NCI-H526 treated with DMSO at 0.1 percent for 48 hours (cell line): ENCODE measurements around the gene ASAP2.

Experiments
- DNase-seq: peaks from one replicate; lab custom pipeline; 2025; lab: John Stamatoyannopoulos, UW

Gene ASAP2

DNA sequence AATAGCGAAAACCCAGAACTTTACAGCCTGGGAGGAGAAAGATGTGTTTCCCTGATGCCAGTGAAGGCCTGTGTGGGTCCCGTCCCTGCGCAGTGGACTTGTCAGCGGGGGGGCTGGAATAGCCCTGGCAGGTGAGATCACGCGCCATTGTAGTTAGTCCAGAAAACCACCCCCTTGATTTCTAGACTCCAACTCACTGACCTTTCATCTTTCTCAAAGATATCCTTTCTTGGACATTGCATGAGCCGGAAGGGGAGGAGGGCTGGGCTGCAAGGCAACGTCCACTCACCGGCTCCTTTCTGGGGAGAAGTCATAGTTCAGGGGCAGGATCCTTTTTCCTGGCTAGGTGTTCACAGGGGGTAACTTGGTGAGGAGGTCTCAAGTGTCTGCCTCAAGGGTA is 22.3 kb upstream of the ASAP2 start:
- DNase-seq, result no peak

- DNase-seq, result no peak
Measured at GRCh38 chr2:9187620-9188214, 18.9 kb upstream of the ASAP2 start.

- DNase-seq, result no peak
Measured at GRCh38 chr2:9188823-9189222, 17.8 kb upstream of the ASAP2 start.

DNA sequence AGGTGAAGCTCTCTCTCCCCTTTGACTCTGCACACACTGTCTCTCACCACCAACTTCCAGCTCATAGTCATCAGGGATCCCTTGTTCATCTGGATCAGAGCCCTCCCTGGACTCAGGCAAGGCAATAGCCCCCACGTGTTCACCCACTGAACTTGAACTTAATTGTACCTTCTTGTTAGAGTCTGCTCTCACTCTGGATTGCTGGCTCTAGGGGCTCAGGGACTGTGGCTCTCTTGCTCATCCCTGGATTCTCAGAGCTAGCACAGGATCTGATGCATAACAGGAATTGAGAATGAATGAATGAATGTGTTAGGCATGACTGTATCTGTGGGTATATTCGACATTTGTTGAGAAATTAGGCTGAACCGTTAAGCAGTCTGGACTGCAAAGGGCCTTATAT is 16.7 kb upstream of the ASAP2 start:
- no peak for DNase-seq

DNA sequence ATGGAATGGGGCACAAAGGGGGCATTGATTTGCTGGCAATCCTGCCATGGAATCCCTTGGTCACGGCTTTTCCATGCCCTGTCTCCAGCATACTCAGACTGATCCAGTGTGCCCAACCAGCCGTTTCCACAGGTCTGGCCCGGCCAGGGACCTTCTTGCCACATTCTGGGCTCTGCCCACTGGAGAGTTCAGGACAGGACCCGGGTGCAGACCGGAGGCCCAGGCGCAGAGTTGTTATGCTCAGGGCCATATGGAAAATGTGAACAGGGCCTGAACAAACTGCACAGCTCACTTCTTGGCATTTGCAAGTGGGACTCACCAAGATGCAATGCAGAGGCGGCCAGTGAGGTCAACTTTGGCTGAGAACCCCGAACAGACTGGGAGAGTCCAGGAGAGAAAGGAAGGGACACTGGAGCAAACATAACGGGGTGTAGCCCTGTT is 15.6 kb upstream of the ASAP2 start:
- DNase-seq, result no peak

DNA sequence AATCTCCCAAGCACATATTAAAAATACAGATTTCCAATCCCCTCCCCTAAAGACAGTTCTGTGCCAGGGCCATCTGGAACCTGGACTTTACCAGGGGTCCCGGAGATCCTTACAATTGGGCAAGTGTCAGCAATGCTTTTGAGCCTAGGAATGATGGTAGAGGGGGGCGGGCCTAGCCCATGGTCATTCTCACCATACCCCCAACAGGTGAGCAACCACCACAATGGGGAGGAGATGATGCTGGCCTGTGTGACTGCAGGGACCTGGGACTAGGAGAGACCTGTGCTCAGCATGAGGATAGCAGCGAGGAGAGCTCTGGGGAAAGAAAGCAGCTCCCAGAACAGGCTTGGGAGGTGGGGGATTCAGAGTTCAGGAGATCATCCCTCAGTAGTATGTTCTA is 13.9 kb upstream of the ASAP2 start:
- DNase-seq, result no peak

DNA sequence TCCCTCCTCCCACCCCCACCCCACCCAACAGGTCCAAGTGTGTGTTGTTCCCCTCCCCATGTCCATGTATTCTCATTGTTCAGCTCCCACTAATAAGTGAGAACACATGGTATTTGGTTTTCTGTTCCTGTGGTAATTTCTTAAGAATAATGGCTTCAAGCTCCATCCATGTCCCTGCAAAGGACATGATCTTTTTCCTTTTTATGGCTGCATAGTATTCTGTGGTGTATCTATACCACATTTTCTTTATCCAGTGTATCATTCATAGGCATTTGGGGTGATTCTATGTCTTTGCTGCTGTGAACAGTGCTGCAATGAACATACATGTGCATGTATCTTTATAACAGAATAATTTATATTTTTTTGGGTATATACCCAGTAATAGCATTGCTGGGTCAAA is 12.3 kb upstream of the ASAP2 start:
- no peak for DNase-seq

- no peak for DNase-seq
Measured at GRCh38 chr2:9196637-9197036, 10.0 kb upstream of the ASAP2 start.

- DNase-seq, result no peak
Measured at GRCh38 chr2:9197916-9198315, 8.7 kb upstream of the ASAP2 start.

GRCh38 chr2:9199716-9200632 is 6.6 kb upstream of the ASAP2 start:
- no peak for DNase-seq

GRCh38 chr2:9200633-9201015 is 6.0 kb upstream of the ASAP2 start:
- no peak for DNase-seq

GRCh38 chr2:9201185-9201891 is 5.3 kb upstream of the ASAP2 start:
- no peak for DNase-seq

DNA sequence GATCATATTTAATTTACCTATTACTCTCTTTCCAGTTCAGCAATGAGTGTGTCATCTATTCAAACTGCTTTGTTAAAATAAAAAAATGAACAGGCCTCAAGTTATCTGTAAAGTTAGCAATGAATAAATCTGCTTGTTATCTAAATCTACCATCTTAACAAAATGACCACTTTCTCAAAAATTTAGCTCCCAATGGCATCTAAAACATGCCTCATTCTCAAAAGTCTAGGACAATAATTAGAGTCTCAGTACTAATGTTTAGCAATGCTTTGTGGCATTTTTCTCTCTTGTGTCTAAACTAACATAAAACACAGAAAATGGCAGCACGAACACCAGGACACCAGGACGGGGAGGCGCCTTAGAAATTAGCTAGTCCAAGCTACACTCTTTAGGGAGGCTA is 3.6 kb upstream of the ASAP2 start:
- no peak for DNase-seq

GRCh38 chr2:9203876-9204275 is 2.7 kb upstream of the ASAP2 start:
- DNase-seq, result no peak

GRCh38 chr2:9204939-9205338 is 1.7 kb upstream of the ASAP2 start:
- DNase-seq, result no peak

GRCh38 chr2:9205486-9205885 is 1.1 kb upstream of the ASAP2 start:
- DNase-seq, result no peak

- DNase-seq, result no peak
Measured at GRCh38 chr2:9206991-9207640, 504 bp downstream of the ASAP2 start.

DNA sequence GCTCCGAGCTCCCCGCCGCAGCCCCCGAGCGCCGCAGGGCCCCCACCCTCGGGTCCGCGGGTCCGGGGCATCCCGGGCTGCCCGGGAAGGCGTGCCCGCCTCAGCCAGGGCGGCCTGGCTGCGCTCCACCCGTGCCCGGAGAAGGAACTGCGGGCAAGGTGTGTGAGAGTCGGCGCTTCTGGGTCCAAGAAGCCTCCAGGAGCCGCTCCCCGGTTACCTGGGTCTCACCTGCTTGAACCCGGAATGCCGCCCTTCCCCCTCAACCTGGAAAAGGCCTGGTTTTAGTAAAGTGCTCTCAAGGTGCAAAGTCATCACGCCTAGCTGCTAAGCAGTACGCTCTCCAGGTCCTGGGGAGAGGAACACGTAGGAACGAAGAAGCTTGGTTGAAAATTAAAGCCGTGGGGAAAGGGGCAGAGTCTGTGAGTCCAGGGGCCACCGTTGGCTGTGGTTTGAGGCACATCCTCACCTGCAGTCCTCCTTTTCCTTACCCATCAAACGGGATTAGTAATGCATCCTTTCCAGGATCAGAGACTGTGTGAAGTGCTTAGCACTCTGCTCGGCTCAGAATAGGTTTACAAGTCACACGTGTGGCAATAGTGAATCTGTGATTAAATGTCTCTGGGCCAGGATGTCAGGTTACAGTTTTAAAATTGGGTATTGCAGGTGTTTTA is 1.2 kb downstream of the ASAP2 start:
- peak; percentile 73 for DNase-seq

GRCh38 chr2:9208875-9209274 is 2.3 kb downstream of the ASAP2 start:
- DNase-seq, result no peak

DNA sequence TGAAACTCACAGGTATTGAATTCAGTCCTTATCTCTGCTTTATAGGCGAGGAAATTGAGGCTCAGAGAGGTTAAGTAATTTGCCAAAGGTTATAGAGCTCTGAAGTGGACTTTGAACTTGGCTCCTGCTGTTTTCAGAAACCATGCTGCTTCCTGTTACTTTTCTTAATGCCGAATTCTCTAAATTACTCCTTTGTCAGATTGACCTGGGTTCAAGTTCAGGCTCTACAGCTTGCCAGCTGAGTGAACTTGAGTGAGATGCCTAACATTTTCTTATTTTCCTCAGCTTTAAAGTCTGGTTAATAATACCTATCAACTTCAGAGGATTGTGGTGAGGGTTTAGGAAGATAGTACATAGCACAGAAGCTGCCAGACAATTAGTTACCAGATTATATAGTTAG is 3.4 kb downstream of the ASAP2 start:
- DNase-seq, result no peak

GRCh38 chr2:9211496-9211895 is 4.9 kb downstream of the ASAP2 start:
- no peak for DNase-seq
